DND-41 (cell line): ENCODE results near the gene MAGI1.

Source experiments
- ATAC-seq: fragments of 200-7000 bp; cut with Tn5 transposase; 3 replicates; pipeline ENCODE4 v1.9.1; 2021; ENCODE audit warnings: low read depth; ENCODE audit not compliant: insufficient read depth
- DNase-seq: peaks from one replicate; pipeline ENCODE4 v3.0.0-alpha.2; 2020
- H2AFZ ChIP-seq: 2 replicates; pipeline ENCODE4 v1.6.0; 2012; ENCODE audit warnings: low read depth, low read length
- H3K27ac ChIP-seq: 2 replicates; pipeline ENCODE4 v1.5.1; 2012; ENCODE audit warnings: low read length, inconsistent platforms
- H3K27me3 ChIP-seq: fragments of 200-600 bp; sonication (generic); 2 replicates; pipeline ENCODE4 v1.6.0; 2012; ENCODE audit warnings: low read length, mild to moderate bottlenecking, inconsistent platforms; ENCODE audit not compliant: insufficient read depth, poor library complexity
- H3K36me3 ChIP-seq: 2 replicates; pipeline ENCODE4 v1.5.1; 2012; ENCODE audit warnings: low read length, inconsistent platforms; ENCODE audit not compliant: insufficient read depth
- H3K4me1 ChIP-seq: 2 replicates; pipeline ENCODE4 v1.5.1; 2012; ENCODE audit warnings: mild to moderate bottlenecking, low read length; ENCODE audit not compliant: insufficient read depth
- H3K4me2 ChIP-seq: 2 replicates; pipeline ENCODE4 v1.6.0; 2012; ENCODE audit warnings: mild to moderate bottlenecking, moderate library complexity, low read length, inconsistent platforms; ENCODE audit not compliant: insufficient read depth
- H3K4me3 ChIP-seq, 2 experiments: fragments of 200-600 bp in 1 of 2; shearing (Covaris generic) in 1 of 2; 2 replicates each; pipeline ENCODE4 v1.5.1; 2012 to 2016; ENCODE audit warnings: inconsistent platforms in 2 of 2, low read length in 2 of 2, mild to moderate bottlenecking in 2 of 2, low read depth in 1 of 2, moderate library complexity in 1 of 2
- H3K79me2 ChIP-seq: 2 replicates; pipeline ENCODE4 v1.6.0; 2012; ENCODE audit warnings: low read length, inconsistent platforms; ENCODE audit not compliant: insufficient read depth
- H3K9ac ChIP-seq: 2 replicates; pipeline ENCODE4 v1.6.0; 2012; ENCODE audit warnings: low read depth, mild to moderate bottlenecking, inconsistent platforms, low read length, moderate library complexity
- H3K9me3 ChIP-seq: 2 replicates; pipeline ENCODE4 v1.5.1; 2012; ENCODE audit warnings: low read length, moderate library complexity, mild to moderate bottlenecking, inconsistent platforms; ENCODE audit not compliant: insufficient read depth, severe bottlenecking
- H4K20me1 ChIP-seq: 2 replicates; pipeline ENCODE4 v1.6.0; 2012; ENCODE audit warnings: low read length; ENCODE audit not compliant: insufficient read depth
- EZH2 ChIP-seq: IDR thresholded peaks from 3 replicates; pipeline ENCODE4 v1.6.1; 2012; ENCODE audit warnings: borderline replicate concordance, low read depth, mild to moderate bottlenecking, moderate library complexity, low read length, inconsistent platforms; ENCODE audit not compliant: severe bottlenecking
- TF ChIP-seq, protein P1 (sequence below): IDR thresholded peaks from 2 replicates; pipeline ENCODE4 v1.5.1; 2012; ENCODE audit warnings: borderline replicate concordance, low read length, moderate library complexity, mild to moderate bottlenecking; ENCODE audit not compliant: poor library complexity, severe bottlenecking; ENCODE audit errors: extremely low read depth

The MAGI1 gene

DNA sequence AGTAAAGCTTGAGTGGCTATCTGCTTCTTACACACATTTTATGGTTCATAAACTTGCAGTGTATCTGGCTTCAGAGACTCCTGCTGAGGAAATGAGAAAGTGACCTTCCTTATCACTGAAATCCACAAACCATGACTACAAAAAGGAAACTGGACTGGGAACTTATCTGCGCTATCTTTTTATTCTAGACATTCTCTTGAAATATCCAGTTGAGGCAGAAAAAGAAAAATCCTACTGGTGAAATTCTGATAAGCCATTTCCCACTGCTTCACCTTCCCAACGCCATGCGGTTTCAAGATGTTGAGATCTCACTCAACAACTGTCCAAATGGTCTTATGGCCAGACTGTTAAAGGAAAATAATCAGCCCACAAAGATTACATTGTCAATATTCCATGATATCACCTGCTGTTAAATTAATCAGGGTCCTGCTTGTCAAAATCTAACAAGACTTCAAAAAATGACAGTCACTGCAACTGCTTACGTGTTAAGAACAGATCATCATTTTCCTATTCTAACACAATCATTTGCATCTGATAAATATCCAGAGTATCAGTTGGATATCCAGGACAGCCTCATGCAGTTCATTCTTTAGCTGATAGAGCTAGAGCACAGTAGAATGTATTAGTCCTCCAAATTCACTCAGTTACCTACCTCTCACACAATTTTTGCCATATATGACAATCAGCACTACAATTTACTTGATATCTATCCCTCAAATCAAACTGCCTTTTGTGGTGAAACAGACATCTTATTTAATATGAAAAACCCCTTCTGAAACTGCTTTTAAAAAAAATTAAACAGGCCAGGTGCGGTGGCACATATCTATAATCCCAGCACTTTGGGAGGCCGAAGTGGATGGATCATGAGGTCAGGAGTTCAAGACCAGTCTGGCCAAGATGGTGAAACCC is 538.1 kb downstream of the MAGI1 start:
- Histone ChIP-seq H3K27me3 (no peaks in the 10 kb centered on the region), H3K9ac (no peak overlapping the region), H3K4me1 (no peaks in the 10 kb centered on the region), H3K36me3 (no peaks in the 10 kb centered on the region), H3K27ac (no peak overlapping the region), H2AFZ (no peak overlapping the region), H3K4me3 (no peak overlapping the region), H3K4me2 (no peak overlapping the region), H4K20me1 (no peaks in the 10 kb centered on the region), H3K79me2 (no peaks in the 10 kb centered on the region), H3K9me3 (no peaks in the 10 kb centered on the region)
- DNase-seq (no peak), ATAC-seq (no peak)
- no peak for TF ChIP-seq EZH2
- TF ChIP-seq, protein P1, sequence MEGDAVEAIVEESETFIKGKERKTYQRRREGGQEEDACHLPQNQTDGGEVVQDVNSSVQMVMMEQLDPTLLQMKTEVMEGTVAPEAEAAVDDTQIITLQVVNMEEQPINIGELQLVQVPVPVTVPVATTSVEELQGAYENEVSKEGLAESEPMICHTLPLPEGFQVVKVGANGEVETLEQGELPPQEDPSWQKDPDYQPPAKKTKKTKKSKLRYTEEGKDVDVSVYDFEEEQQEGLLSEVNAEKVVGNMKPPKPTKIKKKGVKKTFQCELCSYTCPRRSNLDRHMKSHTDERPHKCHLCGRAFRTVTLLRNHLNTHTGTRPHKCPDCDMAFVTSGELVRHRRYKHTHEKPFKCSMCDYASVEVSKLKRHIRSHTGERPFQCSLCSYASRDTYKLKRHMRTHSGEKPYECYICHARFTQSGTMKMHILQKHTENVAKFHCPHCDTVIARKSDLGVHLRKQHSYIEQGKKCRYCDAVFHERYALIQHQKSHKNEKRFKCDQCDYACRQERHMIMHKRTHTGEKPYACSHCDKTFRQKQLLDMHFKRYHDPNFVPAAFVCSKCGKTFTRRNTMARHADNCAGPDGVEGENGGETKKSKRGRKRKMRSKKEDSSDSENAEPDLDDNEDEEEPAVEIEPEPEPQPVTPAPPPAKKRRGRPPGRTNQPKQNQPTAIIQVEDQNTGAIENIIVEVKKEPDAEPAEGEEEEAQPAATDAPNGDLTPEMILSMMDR, result no peak

GRCh38 chr3:65497846-65498245 is 540.9 kb downstream of the MAGI1 start:
- no peak for TF ChIP-seq EZH2
- TF ChIP-seq, protein P1, result no peak

GRCh38 chr3:65497236-65497635 is 541.5 kb downstream of the MAGI1 start:
- H3K27ac ChIP-seq, result no peak overlapping the region
- no peaks in the 10 kb centered on the region for H4K20me1 ChIP-seq
- TF ChIP-seq EZH2, result no peak
- TF ChIP-seq, protein P1, result no peak
- H3K4me1 ChIP-seq, result no peaks in the 10 kb centered on the region
- no peaks in the 10 kb centered on the region for H3K9me3 ChIP-seq
- H3K79me2 ChIP-seq, result no peaks in the 10 kb centered on the region
- no peak overlapping the region for H3K9ac ChIP-seq
- H3K4me2 ChIP-seq, result no peak overlapping the region
- no peaks in the 10 kb centered on the region for H3K36me3 ChIP-seq
- no peak for DNase-seq
- H3K27me3 ChIP-seq, result no peaks in the 10 kb centered on the region
- H2AFZ ChIP-seq, result no peak overlapping the region
- no peak for ATAC-seq
- H3K4me3 ChIP-seq, result no peak overlapping the region

More at GRCh38 chr3:65497846-65498245, 540.9 kb downstream of the MAGI1 start:
- DNase-seq (no peak), ATAC-seq (no peak)
- H3K27ac ChIP-seq, result no peak overlapping the region
- H4K20me1 ChIP-seq, result no peaks in the 10 kb centered on the region
- no peak overlapping the region for H3K4me2 ChIP-seq
- no peak overlapping the region for H3K4me3 ChIP-seq
- H3K9me3 ChIP-seq, result no peaks in the 10 kb centered on the region
- H3K36me3 ChIP-seq, result no peaks in the 10 kb centered on the region
- H3K79me2 ChIP-seq, result no peaks in the 10 kb centered on the region
- no peak overlapping the region for H2AFZ ChIP-seq
- H3K27me3 ChIP-seq, result no peaks in the 10 kb centered on the region
- H3K4me1 ChIP-seq, result no peaks in the 10 kb centered on the region
- H3K9ac ChIP-seq, result no peak overlapping the region
